Measurements from ENCODE around the gene ADAM19.

DNA sequence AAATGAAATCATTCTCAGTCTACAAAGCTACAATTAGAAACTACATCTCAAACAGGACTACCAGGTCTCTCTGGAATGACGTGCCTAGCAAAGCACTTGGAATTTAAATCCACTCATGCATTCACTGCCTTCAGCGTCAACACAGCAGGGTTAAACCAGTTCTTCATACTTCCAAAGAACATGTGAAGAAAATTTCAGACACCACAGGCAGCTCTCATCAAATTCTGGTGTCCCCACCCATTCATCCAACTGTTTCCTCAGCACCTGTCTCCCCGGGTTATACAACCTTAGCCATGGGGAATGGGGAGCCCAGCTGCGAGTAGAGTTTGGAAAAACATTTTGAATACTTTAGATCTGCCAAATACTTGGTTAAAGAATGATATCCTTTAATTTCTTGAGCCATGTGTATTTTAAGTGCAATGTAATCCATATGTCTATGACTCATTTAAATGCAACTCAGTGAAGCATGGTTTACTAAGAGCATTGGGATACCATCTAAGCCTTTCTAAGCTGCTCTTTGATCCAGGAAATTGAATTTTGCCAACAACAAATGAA, 17.5 kb downstream of the ADAM19 start:
- TF ChIP-seq HDGF (IDR thresholded peaks at IDR 0.05; ENCODE audit: borderline replicate concordance) = no peak
- TF ChIP-seq ELF4 (IDR thresholded peaks at IDR 0.05) = no peak
- TF ChIP-seq ZNF384 (IDR thresholded peaks at IDR 0.05) = no peak
- no peak for TF ChIP-seq L3MBTL2 (conservative IDR thresholded peaks at IDR 0.05)
- TF ChIP-seq TARDBP (IDR thresholded peaks at IDR 0.05) = no peak
- no peak for TF ChIP-seq CTBP1 (IDR thresholded peaks at IDR 0.05; ENCODE audit: borderline replicate concordance)
